NCI-H524 (cell line): ENCODE data around the gene ULK1.

Experiments used
- DNase-seq, 2 experiments: peaks; one replicate each; lab custom pipeline; 2025; lab: John Stamatoyannopoulos, UW

The ULK1 gene

GRCh38 chr12:131920157-131920508, 25.7 kb downstream of the ULK1 start:
- DNase-seq: no peak

GRCh38 chr12:131920902-131921840, 26.7 kb downstream of the ULK1 start:
- DNase-seq: no peak

- no peak for DNase-seq
Observed at GRCh38 chr12:131921866-131922769, 27.7 kb downstream of the ULK1 start.

GRCh38 chr12:131922772-131923171, 28.4 kb downstream of the ULK1 start:
- DNase-seq: no peak

- DNase-seq: no peak
Observed at GRCh38 chr12:131923260-131923659, 28.8 kb downstream of the ULK1 start.

- no peak for DNase-seq
Observed at GRCh38 chr12:131927110-131928079, 33.0 kb downstream of the ULK1 start.

GRCh38 chr12:131928080-131928710, 33.8 kb downstream of the ULK1 start:
- peak in 1 of 2 experiments; percentile 16 for DNase-seq

GRCh38 chr12:131928711-131929580, 34.5 kb downstream of the ULK1 start, which contains the start of gene PUS1:
Gene PUS1, plus strand, starts transcription at chr12:131929276. Its CDS starts 447 bp downstream, at chr12:131929723.
- DNase-seq: peak; percentile 83 to 87

- no peak for DNase-seq
Observed at GRCh38 chr12:131929581-131930456, 35.4 kb downstream of the ULK1 start.

GRCh38 chr12:131930510-131930909, 36.1 kb downstream of the ULK1 start:
- no peak for DNase-seq

- no peak for DNase-seq
Observed at GRCh38 chr12:131933387-131933786, 39.0 kb downstream of the ULK1 start.

- no peak for DNase-seq
Observed at GRCh38 chr12:131934535-131934934, 40.1 kb downstream of the ULK1 start.

- DNase-seq: no peak
Observed at GRCh38 chr12:131938082-131938481, 43.7 kb downstream of the ULK1 start.

GRCh38 chr12:131939007-131939406, 44.6 kb downstream of the ULK1 start:
- no peak for DNase-seq

GRCh38 chr12:131940141-131940547, 45.7 kb downstream of the ULK1 start:
- DNase-seq: no peak

- DNase-seq: no peak
Observed at GRCh38 chr12:131941116-131941986, 46.9 kb downstream of the ULK1 start.

- DNase-seq: no peak
Observed at GRCh38 chr12:131941987-131942341, 47.5 kb downstream of the ULK1 start.

- DNase-seq: no peak
Observed at GRCh38 chr12:131942671-131943070, 48.2 kb downstream of the ULK1 start.
